ENCODE results near the gene BEX3. TPM values are rescaled to one million over a fixed set of nuclear protein-coding genes. Genes with fewer than 3 reads are reported as not detected.
A peak's percentile ranks its signal among the peaks of the same experiment; 100 is the strongest.
"Not testable (repeated sequence)": the region's sequence is repeated elsewhere in the genome, so short reads cannot be mapped to it uniquely, and the experiment has no call there.

Gene BEX3
- polyA plus RNA-seq (ENCODE audit: insufficient read length in 12 of 12): 100 to 1,000 TPM in 11 of 12 donors, not detected in 1; 119 to 295 (median 156) TPM
- long read RNA-seq, donor 1, transcript BEX3-204 (3 exons, 913 nt): minor isoform, 47 of 241 reads
- long read RNA-seq, donor 1, transcript BEX3-202 (2 exons, 753 nt): minor isoform, 13 of 241 reads
- long read RNA-seq, donor 1, transcript BEX3-201 (3 exons, 921 nt): major isoform, 156 of 241 reads
- long read RNA-seq, donor 1, partial matches to known transcripts: 13 of 241 reads
- long read RNA-seq, donor 1, other reads (novel, unspliced or antisense): 11 of 241 reads
- long read RNA-seq, donor 2, transcript BEX3-202 (2 exons, 753 nt): minor isoform, 7 of 138 reads
- long read RNA-seq, donor 2, transcript BEX3-204 (3 exons, 913 nt): minor isoform, 23 of 138 reads
- long read RNA-seq, donor 2, transcript BEX3-201 (3 exons, 921 nt): major isoform, 103 of 138 reads
- long read RNA-seq, donor 2, partial matches to known transcripts: 0 of 138 reads
- long read RNA-seq, donor 2, other reads (novel, unspliced or antisense): 5 of 138 reads
- long read RNA-seq, donor 3, transcript BEX3-204 (3 exons, 913 nt): minor isoform, 13 of 58 reads
- long read RNA-seq, donor 3, transcript BEX3-201 (3 exons, 921 nt): major isoform, 42 of 58 reads
- long read RNA-seq, donor 3, partial matches to known transcripts: 0 of 58 reads
- long read RNA-seq, donor 3, other reads (novel, unspliced or antisense): 0 of 58 reads
- long read RNA-seq, donor 4, transcript BEX3-201 (3 exons, 921 nt): major isoform, 46 of 54 reads
- long read RNA-seq, donor 4, transcript BEX3-204 (3 exons, 913 nt): minor isoform, 5 of 54 reads
- long read RNA-seq, donor 4, partial matches to known transcripts: 0 of 54 reads
- long read RNA-seq, donor 4, other reads (novel, unspliced or antisense): 0 of 54 reads
- long read RNA-seq, donor 5, transcript BEX3-204 (3 exons, 913 nt): minor isoform, 30 of 181 reads
- long read RNA-seq, donor 5, transcript BEX3-202 (2 exons, 753 nt): minor isoform, 6 of 181 reads
- long read RNA-seq, donor 5, transcript BEX3-201 (3 exons, 921 nt): major isoform, 132 of 181 reads
- long read RNA-seq, donor 5, partial matches to known transcripts: 0 of 181 reads
- long read RNA-seq, donor 5, other reads (novel, unspliced or antisense): 12 of 181 reads
- long read RNA-seq, donor 6, transcript BEX3-204 (3 exons, 913 nt): minor isoform, 16 of 95 reads
- long read RNA-seq, donor 6, transcript BEX3-201 (3 exons, 921 nt): major isoform, 75 of 95 reads
- long read RNA-seq, donor 6, partial matches to known transcripts: 0 of 95 reads
- long read RNA-seq, donor 6, other reads (novel, unspliced or antisense): 0 of 95 reads
- long read RNA-seq, donor 7, transcript BEX3-204 (3 exons, 913 nt): minor isoform, 14 of 91 reads
- long read RNA-seq, donor 7, transcript BEX3-201 (3 exons, 921 nt): major isoform, 74 of 91 reads
- long read RNA-seq, donor 7, partial matches to known transcripts: 0 of 91 reads
- long read RNA-seq, donor 7, other reads (novel, unspliced or antisense): 0 of 91 reads
- long read RNA-seq, donor 8, transcript BEX3-204 (3 exons, 913 nt): minor isoform, 26 of 128 reads
- long read RNA-seq, donor 8, transcript BEX3-201 (3 exons, 921 nt): major isoform, 97 of 128 reads
- long read RNA-seq, donor 8, partial matches to known transcripts: 0 of 128 reads
- long read RNA-seq, donor 8, other reads (novel, unspliced or antisense): 0 of 128 reads
- long read RNA-seq, donor 9, transcript BEX3-202 (2 exons, 753 nt): minor isoform, 7 of 126 reads
- long read RNA-seq, donor 9, transcript BEX3-204 (3 exons, 913 nt): minor isoform, 16 of 126 reads
- long read RNA-seq, donor 9, transcript BEX3-201 (3 exons, 921 nt): major isoform, 91 of 126 reads
- long read RNA-seq, donor 9, partial matches to known transcripts: 5 of 126 reads
- long read RNA-seq, donor 9, other reads (novel, unspliced or antisense): 7 of 126 reads
- long read RNA-seq, donor 10, transcript BEX3-201 (3 exons, 921 nt): major isoform, 105 of 127 reads
- long read RNA-seq, donor 10, transcript BEX3-204 (3 exons, 913 nt): minor isoform, 16 of 127 reads
- long read RNA-seq, donor 10, transcript BEX3-202 (2 exons, 753 nt): minor isoform, 6 of 127 reads
- long read RNA-seq, donor 10, partial matches to known transcripts: 0 of 127 reads
- long read RNA-seq, donor 10, other reads (novel, unspliced or antisense): 0 of 127 reads
- long read RNA-seq, donor 11, transcript BEX3-201 (3 exons, 921 nt): major isoform, 140 of 203 reads
- long read RNA-seq, donor 11, transcript BEX3-202 (2 exons, 753 nt): minor isoform, 9 of 203 reads
- long read RNA-seq, donor 11, transcript BEX3-204 (3 exons, 913 nt): minor isoform, 37 of 203 reads
- long read RNA-seq, donor 11, partial matches to known transcripts: 5 of 203 reads
- long read RNA-seq, donor 11, other reads (novel, unspliced or antisense): 12 of 203 reads

DNA sequence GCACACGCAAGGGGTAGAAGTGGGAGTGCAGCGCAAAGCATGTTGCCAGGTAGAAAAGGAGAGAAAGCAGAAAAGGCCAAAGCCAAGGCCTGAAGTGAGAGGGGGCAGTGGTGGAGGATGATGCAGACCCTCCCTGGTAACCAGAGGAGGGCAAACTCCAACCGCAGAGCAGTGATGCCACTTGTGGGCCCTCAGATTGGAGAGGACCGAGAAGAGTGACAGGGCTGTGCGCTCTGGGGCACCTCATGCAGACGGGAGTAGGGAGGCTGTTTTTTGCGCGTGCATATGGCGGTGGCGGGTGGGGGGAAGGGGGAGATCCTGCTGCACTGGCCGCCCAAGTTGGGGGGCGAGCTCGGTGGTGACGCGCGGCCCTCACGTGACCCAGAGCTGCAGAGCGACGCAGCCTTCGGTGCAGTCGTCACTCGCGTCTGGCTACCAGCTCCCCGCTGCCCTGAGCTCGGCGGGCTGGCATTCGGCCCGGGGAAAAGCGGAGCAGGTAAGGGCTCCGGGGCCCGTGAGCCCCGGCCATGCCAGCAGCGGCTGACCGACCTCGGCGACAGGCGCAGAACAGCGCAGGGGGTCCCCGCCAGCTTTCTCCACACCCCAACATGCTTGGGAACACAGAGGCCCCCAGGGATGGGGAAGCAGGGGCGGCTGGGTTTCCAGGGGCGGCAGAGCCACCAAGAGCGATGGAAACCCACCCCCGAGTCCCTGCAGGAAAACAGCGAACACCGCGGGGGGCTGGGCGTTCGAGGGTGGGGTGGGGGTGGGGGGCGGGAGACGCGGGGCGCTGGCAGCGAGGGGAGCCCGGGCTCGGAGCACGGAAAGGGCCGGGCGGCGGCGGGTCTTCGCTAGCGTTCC, at the start of gene BEX3:
BEX3 (plus strand) TSS at position 421 of the 861 bp plus-strand sequence. CDS start 984 bp downstream, outside the sequence.
- peak; percentile 58 for DNase-seq

- peak; percentile 80 for DNase-seq
Observed at GRCh38 chrX:103329991-103330390, 46.3 kb upstream of the BEX3 start, which contains the start of gene TCEAL7. TSS of gene TCEAL7 (plus strand) at chrX:103330239. CDS start at chrX:103331404, 1,165 bp downstream.

GRCh38 chrX:103330681-103331288, 45.6 kb upstream of the BEX3 start:
- DNase-seq: peak; percentile 47

GRCh38 chrX:103338663-103339062, 37.7 kb upstream of the BEX3 start:
- no peak for DNase-seq

DNA sequence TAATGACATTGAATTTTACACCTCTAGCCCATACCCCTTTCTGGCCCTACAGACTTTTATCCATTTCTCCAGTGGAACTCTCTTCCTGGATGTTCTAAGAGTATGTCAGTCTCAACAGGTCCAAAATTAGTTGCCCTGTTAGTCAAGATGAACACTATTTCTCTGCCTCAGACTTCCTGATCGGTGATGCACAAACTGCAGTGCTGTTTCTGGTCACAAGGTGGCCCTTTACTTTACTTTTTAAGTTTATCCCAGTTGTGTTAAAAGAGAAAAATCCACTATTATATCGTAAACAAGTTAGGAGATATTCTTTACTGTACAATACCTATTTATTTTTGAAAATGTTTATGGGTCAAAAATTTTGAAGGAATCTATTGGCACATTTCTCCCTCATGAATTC, 33.2 kb upstream of the BEX3 start:
- peak; percentile 38 for DNase-seq

- no peak for DNase-seq
Observed at GRCh38 chrX:103344606-103345005, 31.7 kb upstream of the BEX3 start.

DNA sequence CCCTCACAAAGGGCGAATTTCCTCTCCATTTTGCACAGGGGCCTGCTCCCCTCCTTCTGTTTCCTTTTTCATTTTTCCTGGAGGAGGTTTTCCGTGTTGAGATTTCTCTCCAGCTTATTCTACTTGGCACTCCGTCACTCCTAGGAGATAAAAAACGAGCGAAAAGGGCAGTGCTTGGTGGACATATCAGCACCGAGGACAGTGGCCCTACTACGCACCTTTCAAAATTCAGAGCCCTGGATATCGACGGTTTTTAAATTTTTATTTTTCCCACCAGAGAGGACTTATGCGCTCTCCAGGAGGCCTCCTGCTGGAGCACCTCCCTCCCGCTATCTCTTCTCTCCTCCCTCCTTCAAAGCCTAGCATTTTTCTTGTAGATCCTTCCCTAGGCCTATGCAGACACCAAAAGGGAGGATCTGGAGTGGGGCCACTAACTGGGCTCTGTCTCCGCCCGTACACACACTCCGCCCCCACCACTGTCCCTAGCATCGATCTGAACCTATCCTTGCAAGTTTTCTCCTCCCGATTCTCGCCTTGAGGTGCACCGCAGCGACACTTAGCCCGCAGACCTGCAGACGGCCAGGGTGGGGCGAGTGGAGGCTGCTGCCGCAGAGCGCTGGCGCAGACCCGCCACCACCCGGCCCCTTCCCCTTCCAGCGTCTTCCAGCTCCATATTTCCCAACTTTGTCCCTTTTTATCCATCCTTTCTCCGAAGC, 28.5 kb upstream of the BEX3 start:
- DNase-seq: no peak

DNA sequence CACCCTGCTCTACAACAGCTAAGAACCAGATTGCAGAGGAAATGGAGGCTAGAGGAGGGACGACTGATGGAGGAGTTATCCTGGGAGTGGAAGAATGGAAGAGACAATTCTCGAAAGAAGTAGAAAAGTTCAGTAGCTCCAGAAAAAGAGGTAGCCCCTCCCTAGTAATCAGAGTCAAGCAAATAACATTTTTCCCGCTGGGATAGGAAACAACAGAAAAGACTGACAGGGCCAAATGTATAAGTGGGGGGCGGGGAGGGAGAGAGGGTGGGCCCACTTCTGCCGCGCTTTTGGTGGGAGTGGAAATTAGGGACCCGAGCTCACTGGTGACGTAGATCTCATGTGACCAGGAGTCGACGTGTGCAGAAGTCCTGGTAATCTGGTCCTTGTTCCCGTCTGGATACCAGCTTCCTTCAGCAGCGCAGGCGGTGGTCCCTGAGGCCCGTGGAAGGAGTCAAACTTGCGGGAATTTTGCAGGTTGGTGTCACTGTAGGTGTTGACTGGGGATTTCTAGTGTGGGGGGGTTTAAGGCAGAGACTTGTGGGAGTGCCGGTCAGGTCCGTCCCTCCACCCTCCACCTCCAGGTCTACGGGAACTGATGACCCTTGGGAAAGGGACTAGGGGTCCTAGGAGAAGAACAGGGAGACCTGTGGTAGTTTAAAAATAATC, 20.1 kb upstream of the BEX3 start, which contains the start of gene TCEAL9:
TCEAL9 (plus strand) TSS at position 377 of the 669 bp plus-strand sequence. CDS start 1,179 bp downstream, outside the sequence.
- peak; percentile 86 for DNase-seq

- DNase-seq: peak; percentile 58
Observed at GRCh38 chrX:103356858-103357257, 19.5 kb upstream of the BEX3 start.

DNA sequence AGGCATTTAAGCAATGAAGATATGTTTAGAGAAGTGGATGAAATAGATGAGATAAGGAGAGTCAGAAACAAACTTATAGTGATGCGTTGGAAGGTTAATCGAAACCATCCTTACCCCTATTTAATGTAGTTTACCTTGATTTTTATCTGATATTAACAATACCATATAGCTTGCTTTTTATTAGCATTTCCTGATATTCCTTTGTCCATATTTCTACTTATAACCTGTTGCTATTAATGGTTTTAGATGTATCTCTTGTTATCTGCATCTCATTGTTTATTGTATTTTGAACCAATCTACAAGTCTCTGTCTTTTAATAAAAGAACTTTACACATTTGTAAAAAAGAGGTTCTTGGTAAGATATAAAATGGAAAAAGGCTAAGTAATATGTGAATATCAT, 18.5 kb upstream of the BEX3 start:
- no peak for DNase-seq

DNA sequence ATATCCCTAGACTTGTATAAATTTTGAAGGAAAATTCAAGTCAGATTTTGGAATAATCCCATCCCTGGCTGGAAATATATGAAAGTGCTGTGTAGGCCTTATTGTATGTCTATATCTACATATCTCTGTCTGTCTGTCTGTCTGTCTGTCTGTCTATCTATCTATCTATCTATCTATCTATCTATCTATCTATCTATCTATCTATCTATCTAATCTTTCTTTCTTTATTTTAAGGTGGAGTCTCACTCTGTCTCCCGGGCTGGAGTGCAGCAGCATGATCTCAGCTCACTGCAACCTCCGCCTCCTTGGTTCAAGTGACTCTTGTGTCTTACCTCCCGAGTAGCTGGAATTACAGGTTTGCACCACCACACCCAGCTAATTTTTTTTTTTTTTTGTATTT, 16.7 kb upstream of the BEX3 start:
- DNase-seq: not testable (repeated sequence)

GRCh38 chrX:103360092-103360491, 16.2 kb upstream of the BEX3 start:
- no peak for DNase-seq

- DNase-seq: no peak
Observed at GRCh38 chrX:103360916-103361315, 15.4 kb upstream of the BEX3 start.

DNA sequence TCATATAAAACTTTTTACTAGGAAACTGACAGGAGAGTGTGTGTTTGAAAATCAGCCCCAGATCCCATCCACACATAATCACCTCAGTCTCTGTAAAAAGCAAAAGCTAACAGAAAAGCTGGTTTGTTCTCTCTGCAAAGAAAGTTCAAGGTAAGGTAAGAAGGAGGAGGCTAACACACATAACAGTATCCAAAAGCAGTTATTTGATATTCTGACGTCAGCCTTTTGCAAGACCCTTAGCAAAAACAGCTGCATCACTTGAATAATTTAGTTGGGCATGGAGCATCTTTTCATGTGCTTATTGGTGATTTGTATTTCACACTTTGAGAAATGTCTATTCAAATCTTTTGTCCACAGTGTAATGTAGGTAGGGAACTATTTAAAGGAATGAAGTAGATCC, 14.5 kb upstream of the BEX3 start:
- no peak for DNase-seq

- DNase-seq: no peak
Observed at GRCh38 chrX:103362474-103362873, 13.9 kb upstream of the BEX3 start.

- no peak for DNase-seq
Observed at GRCh38 chrX:103363046-103363445, 13.3 kb upstream of the BEX3 start.
